ENCODE data around the gene AGPAT2. TPM values are rescaled to one million over a fixed set of nuclear protein-coding genes. Genes with fewer than 3 reads are reported as not detected.

Gene AGPAT2
- total and polyA plus RNA-seq, 5 donors from 2014 or later = 11.0 to 22.1 (median 20.3) TPM

DNA sequence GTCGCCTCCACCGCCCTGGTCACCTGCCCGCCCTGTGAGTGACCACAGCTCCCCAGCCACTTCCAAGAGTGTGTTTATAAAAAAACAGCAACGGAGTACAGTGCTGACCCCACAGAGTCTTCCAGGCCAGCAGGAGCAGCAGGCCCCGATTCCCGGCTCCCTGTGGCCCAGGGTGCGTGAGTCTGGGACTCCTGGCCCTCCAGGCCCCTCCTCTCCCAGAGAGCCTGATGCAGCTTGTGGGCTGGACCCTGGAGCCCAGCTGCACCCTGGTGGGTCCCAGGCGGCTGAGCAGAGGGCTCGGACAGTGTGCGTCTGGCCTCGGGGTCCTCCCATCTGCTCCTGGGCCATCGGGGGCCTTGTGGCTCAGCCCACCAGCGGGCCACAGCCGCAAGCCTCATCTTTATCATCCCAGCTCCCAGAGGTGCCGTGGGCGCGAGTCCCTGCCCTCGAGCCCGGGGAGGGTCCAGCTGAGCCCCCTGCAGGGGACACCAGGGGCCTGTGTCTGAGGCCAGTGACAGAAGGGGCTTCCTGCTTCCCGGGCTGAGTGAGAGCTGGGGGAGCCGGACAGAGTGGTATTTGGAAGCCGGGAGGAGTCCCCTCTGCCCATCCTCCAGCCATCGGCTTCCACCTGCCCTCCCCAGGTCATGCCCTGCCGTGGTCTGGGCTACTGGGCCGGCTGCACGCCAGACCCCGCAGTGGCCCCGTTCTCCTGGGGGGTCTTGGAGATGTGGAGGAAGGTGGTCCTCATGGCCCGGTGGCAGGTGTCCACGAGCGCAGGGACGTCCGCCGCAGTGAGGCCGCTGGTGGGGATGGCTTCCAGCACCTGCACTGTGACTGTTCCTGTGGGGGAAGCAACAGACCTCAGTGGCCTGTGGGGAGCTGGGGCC, 13.9 kb downstream of the AGPAT2 start:
- Histone ChIP-seq H3K27me3 (ENCODE audit: control insufficient read depth, insufficient read depth, low read length) (no peaks in the 10 kb centered on the region), H3K4me3 (ENCODE audit: low read depth, low read length) (no peak overlapping the region), H3K36me3 (ENCODE audit: control insufficient read depth, insufficient read depth, low read length) (peaks cover 2% of the 10 kb centered on the region), H3K27ac (ENCODE audit: insufficient read depth, low read length, poor library complexity, severe bottlenecking) (no peak overlapping the region), H3K4me1 (ENCODE audit: control insufficient read depth, insufficient read depth, low read length, poor library complexity, severe bottlenecking) (no peaks in the 10 kb centered on the region), H3K9me3 (ENCODE audit: control insufficient read depth in 2 of 2, low read length in 2 of 2) (no peaks in the 10 kb centered on the region)
- no peak overlapping the region for H3K4me3 Mint-ChIP-seq
- H3K36me3 Mint-ChIP-seq = no peaks in the 10 kb centered on the region
- DNase-seq = no peak
- H3K9me3 Mint-ChIP-seq = no peaks in the 10 kb centered on the region
- no peak for ATAC-seq (ENCODE audit: low read depth in 2 of 2)
- H3K27ac Mint-ChIP-seq = no peak overlapping the region
- no peaks in the 10 kb centered on the region for H3K27me3 Mint-ChIP-seq
- H3K4me1 Mint-ChIP-seq = no peaks in the 10 kb centered on the region

DNA sequence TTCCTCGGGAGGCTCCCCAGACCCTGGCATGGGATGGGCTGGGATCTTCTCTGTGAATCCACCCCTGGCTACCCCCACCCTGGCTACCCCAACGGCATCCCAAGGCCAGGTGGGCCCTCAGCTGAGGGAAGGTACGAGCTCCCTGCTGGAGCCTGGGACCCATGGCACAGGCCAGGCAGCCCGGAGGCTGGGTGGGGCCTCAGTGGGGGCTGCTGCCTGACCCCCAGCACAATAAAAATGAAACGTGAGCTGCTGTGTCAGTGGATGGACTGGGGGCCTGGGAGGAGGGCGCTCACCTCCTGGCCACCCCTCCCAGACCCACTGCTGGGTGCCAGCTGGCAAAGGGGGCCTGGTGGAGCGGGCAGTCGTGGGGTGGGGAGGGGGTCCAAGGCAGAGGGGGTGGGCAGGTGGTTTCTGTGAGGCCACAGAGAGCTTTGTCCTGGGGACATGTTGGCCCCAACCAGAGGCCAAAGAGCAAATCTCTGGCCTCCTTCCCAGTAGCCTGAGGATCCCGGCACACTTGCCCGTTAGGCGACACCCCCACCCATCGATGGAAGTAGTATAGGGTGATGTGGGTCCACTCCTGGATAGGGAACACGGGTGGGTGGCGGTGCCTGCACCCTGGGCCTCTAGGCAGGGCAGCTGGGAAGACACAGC, 14.7 kb downstream of the AGPAT2 start:
- peaks cover 2% of the 10 kb centered on the region for H3K36me3 ChIP-seq (ENCODE audit: control insufficient read depth, insufficient read depth, low read length)
- H3K9me3 Mint-ChIP-seq = no peaks in the 10 kb centered on the region
- H3K27ac ChIP-seq (ENCODE audit: insufficient read depth, low read length, poor library complexity, severe bottlenecking) = no peak overlapping the region
- H3K36me3 Mint-ChIP-seq = no peaks in the 10 kb centered on the region
- ATAC-seq (ENCODE audit: low read depth in 2 of 2) (no peak), DNase-seq (no peak)
- no peaks in the 10 kb centered on the region for H3K27me3 Mint-ChIP-seq
- H3K4me3 Mint-ChIP-seq = no peak overlapping the region
- H3K9me3 ChIP-seq (ENCODE audit: control insufficient read depth in 2 of 2, low read length in 2 of 2) = no peaks in the 10 kb centered on the region
- H3K27me3 ChIP-seq (ENCODE audit: control insufficient read depth, insufficient read depth, low read length) = no peaks in the 10 kb centered on the region
- no peak overlapping the region for H3K4me3 ChIP-seq (ENCODE audit: low read depth, low read length)
- no peaks in the 10 kb centered on the region for H3K4me1 Mint-ChIP-seq
- no peaks in the 10 kb centered on the region for H3K4me1 ChIP-seq (ENCODE audit: control insufficient read depth, insufficient read depth, low read length, poor library complexity, severe bottlenecking)
- H3K27ac Mint-ChIP-seq = no peak overlapping the region

DNA sequence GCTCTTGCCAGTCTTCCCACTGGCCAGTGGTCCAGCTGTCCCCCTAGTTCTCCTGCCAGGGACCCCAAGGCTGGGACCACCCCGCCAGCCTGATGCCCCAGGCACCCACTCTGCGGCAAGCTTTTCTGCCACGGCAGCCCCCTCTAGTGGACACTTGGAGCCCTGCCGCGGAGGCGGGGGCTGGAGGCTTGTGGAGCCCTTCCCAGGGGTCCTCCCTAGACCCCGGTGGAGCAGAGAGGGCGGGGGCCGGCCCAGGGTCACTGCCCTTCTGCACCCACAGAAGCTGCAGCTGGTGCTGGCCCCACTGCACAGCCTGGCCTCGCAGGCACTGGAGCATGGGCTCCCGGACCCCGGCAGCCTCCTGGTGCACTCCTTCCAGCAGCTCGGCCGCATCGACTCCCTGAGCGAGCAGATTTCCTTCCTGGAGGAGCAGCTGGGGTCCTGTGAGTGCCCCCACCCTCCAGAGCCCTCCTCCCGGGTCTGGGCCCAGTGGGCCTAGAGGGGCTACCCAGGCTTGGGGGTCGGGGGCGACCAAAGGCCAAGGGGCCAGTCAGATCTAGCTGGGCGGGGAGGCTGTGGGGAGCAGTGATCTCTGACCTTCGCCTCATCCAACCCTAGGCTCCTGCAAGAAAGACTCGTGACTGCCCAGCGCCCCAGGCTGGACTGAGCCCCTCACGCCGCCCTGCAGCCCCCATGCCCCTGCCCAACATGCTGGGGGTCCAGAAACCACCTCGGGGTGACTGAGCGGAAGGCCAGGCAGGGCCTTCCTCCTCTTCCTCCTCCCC, 15.4 kb downstream of the AGPAT2 start:
- no peaks in the 10 kb centered on the region for H3K9me3 ChIP-seq (ENCODE audit: control insufficient read depth in 2 of 2, low read length in 2 of 2)

DNA sequence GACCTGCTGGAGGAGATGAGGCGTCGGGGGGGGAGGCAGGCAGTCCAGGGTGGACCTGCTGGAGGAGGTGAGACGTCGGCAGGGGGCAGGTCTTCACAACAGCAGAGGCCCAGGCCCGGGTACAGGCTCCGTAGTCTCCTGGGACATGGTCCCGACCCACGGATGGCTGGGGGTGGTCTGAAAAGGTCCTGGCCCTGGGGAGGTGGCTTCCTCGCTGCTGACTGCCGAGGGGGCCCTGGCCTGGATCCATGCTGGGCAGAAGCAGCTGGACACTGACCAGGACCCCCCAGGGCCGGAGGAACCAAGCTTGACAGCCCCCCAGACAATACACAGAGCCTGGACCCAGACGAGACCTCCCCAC, 16.0 kb downstream of the AGPAT2 start:
- DNase-seq (no peak), ATAC-seq (ENCODE audit: low read depth in 2 of 2) (no peak)
- H3K27ac Mint-ChIP-seq = no peak overlapping the region
- Histone ChIP-seq H3K4me3 (ENCODE audit: low read depth, low read length) (no peak overlapping the region), H3K27ac (ENCODE audit: insufficient read depth, low read length, poor library complexity, severe bottlenecking) (no peak overlapping the region), H3K4me1 (ENCODE audit: control insufficient read depth, insufficient read depth, low read length, poor library complexity, severe bottlenecking) (no peaks in the 10 kb centered on the region), H3K27me3 (ENCODE audit: control insufficient read depth, insufficient read depth, low read length) (no peaks in the 10 kb centered on the region), H3K9me3 (ENCODE audit: control insufficient read depth in 2 of 2, low read length in 2 of 2) (no peaks in the 10 kb centered on the region), H3K36me3 (ENCODE audit: control insufficient read depth, insufficient read depth, low read length) (peaks cover under 1% of the 10 kb centered on the region)
- no peak overlapping the region for H3K4me3 Mint-ChIP-seq
- H3K27me3 Mint-ChIP-seq = peaks cover 7% of the 10 kb centered on the region
- no peaks in the 10 kb centered on the region for H3K36me3 Mint-ChIP-seq
- H3K9me3 Mint-ChIP-seq = no peaks in the 10 kb centered on the region
- H3K4me1 Mint-ChIP-seq = no peaks in the 10 kb centered on the region

More for the DNA sequence above, 15.4 kb downstream of the AGPAT2 start:
- no peak overlapping the region for H3K4me3 Mint-ChIP-seq
- no peak overlapping the region for H3K27ac Mint-ChIP-seq
- Histone ChIP-seq H3K36me3 (ENCODE audit: control insufficient read depth, insufficient read depth, low read length) (peaks cover 2% of the 10 kb centered on the region), H3K4me1 (ENCODE audit: control insufficient read depth, insufficient read depth, low read length, poor library complexity, severe bottlenecking) (no peaks in the 10 kb centered on the region), H3K4me3 (ENCODE audit: low read depth, low read length) (no peak overlapping the region), H3K27me3 (ENCODE audit: control insufficient read depth, insufficient read depth, low read length) (no peaks in the 10 kb centered on the region), H3K27ac (ENCODE audit: insufficient read depth, low read length, poor library complexity, severe bottlenecking) (no peak overlapping the region)
- no peaks in the 10 kb centered on the region for H3K9me3 Mint-ChIP-seq
- ATAC-seq (ENCODE audit: low read depth in 2 of 2) = no peak
- no peaks in the 10 kb centered on the region for H3K36me3 Mint-ChIP-seq
- H3K27me3 Mint-ChIP-seq = peaks cover 2% of the 10 kb centered on the region
- peak in 1 of 3 donors; percentile 20 for DNase-seq
- no peaks in the 10 kb centered on the region for H3K4me1 Mint-ChIP-seq

DNA sequence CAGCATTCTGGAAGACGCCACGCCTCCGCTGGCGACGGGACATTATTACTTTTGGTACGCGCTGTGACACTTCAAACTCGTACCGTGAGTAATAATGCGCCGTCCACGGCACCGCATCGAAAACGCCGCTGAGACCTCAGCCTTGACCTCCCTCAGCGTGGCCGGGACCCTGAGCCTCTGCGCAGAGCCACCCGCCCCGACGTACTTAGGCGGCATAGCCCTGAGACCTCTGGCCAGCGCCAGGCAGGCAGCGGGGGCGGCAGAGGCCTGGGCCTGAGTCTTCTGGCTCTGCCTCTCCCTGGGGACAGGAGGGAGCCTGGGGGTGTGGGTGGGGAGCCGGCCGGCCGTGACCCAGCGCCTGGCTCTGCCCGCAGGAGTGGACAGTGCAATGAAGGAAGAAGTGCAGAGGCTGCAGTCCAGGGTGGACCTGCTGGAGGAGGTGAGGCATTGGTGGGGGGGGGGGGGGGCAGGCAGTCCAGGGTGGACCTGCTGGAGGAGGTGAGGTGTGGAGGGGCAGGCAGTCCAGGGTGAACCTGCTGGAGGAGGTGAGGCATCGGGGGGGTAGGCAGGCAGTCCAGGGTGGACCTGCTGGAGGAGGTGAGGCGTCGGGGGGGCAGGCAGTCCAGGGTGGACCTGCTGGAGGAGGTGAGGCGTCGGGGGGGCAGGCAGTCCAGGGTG, 16.5 kb downstream of the AGPAT2 start:
- Mint-ChIP-seq H3K9me3 (no peaks in the 10 kb centered on the region), H3K27me3 (peaks cover 7% of the 10 kb centered on the region), H3K4me1 (no peaks in the 10 kb centered on the region), H3K27ac (no peak overlapping the region), H3K4me3 (no peak overlapping the region), H3K36me3 (no peaks in the 10 kb centered on the region)
- Histone ChIP-seq H3K4me3 (ENCODE audit: low read depth, low read length) (no peak overlapping the region), H3K27me3 (ENCODE audit: control insufficient read depth, insufficient read depth, low read length) (no peaks in the 10 kb centered on the region), H3K27ac (ENCODE audit: insufficient read depth, low read length, poor library complexity, severe bottlenecking) (no peak overlapping the region), H3K36me3 (ENCODE audit: control insufficient read depth, insufficient read depth, low read length) (no peaks in the 10 kb centered on the region), H3K4me1 (ENCODE audit: control insufficient read depth, insufficient read depth, low read length, poor library complexity, severe bottlenecking) (no peaks in the 10 kb centered on the region), H3K9me3 (ENCODE audit: control insufficient read depth in 2 of 2, low read length in 2 of 2) (no peaks in the 10 kb centered on the region)
- no peak for ATAC-seq (ENCODE audit: low read depth in 2 of 2)
- no peak for DNase-seq

DNA sequence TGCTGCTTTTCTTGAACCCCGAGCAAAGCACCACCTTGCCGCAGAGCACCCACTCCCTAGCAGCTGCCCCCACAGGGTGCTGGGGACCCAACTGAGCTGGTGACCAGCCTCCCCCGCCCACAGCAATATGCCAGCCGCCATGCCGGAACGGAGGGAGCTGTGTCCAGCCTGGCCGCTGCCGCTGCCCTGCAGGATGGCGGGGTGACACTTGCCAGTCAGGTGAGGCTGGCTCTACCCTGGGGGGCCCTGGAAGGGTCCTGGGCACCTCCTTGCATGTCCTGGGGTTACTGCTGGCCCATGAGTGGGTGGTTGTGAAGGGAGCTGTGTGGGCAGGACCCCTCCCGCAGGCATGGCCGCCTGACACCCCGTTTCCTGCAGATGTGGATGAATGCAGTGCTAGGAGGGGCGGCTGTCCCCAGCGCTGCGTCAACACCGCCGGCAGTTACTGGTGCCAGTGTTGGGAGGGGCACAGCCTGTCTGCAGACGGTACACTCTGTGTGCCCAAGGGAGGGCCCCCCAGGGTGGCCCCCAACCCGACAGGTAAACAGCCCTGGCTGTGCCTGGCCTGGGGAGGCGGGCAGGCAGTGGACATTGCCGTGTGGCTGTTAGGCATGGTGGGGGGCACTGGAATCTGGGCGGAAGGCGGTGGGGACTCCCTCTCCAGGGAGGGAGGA, 17.3 kb downstream of the AGPAT2 start:
- Histone ChIP-seq H3K4me1 (ENCODE audit: control insufficient read depth, insufficient read depth, low read length, poor library complexity, severe bottlenecking) (peaks cover 5% of the 10 kb centered on the region), H3K4me3 (ENCODE audit: low read depth, low read length) (no peak overlapping the region), H3K27me3 (ENCODE audit: control insufficient read depth, insufficient read depth, low read length) (no peaks in the 10 kb centered on the region), H3K9me3 (ENCODE audit: control insufficient read depth in 2 of 2, low read length in 2 of 2) (no peaks in the 10 kb centered on the region), H3K27ac (ENCODE audit: insufficient read depth, low read length, poor library complexity, severe bottlenecking) (no peak overlapping the region), H3K36me3 (ENCODE audit: control insufficient read depth, insufficient read depth, low read length) (no peaks in the 10 kb centered on the region)
- Mint-ChIP-seq H3K4me3 (no peak overlapping the region), H3K9me3 (no peaks in the 10 kb centered on the region), H3K4me1 (peaks cover 0 to 3% (median 0%) of the 10 kb centered on the region in 4 donors), H3K27me3 (peaks cover 10% of the 10 kb centered on the region), H3K36me3 (no peaks in the 10 kb centered on the region), H3K27ac (no peak overlapping the region)
- ATAC-seq (ENCODE audit: low read depth in 2 of 2) = no peak
- DNase-seq = no peak

All from CD4-positive, CD25-positive, alpha-beta regulatory T cell (primary cell).